Psoas muscle (tissue), 8 donors: ENCODE measurements around the gene S100A8. TPM values are rescaled to one million over a fixed set of nuclear protein-coding genes. Genes with fewer than 3 reads are reported as not detected.

Experiments
- ATAC-seq, 4 donors: fragments of 200-7000 bp; cut with Tn5 transposase; one replicate each; pipeline ENCODE4 v1.9.1; 2020; ENCODE audit warnings: moderate library complexity in 3 of 4, mild to moderate bottlenecking in 2 of 4
- DNase-seq, 2 donors: peaks; one replicate each; pipeline ENCODE4 v3.0.0-alpha.2; 2020
- H3K27ac ChIP-seq: fragments of 200-600 bp; one replicate; pipeline ENCODE4 v1.8.0; 2022
- H3K27me3 ChIP-seq, 3 donors: fragments of 200-600 bp in 1 of 3; one replicate each; pipeline versions ENCODE4 v1.6.1 to v1.8.0; 2013 to 2022; ENCODE audit warnings: low read length in 2 of 3, mild to moderate bottlenecking in 2 of 3, moderate library complexity in 1 of 3; ENCODE audit not compliant: insufficient read depth in 3 of 3
- H3K36me3 ChIP-seq, 2 donors: fragments of 200-600 bp in 1 of 2; one replicate each; pipeline versions ENCODE4 v1.6.1 to v1.8.0; 2013 to 2022; ENCODE audit warnings: low read depth in 1 of 2, mild to moderate bottlenecking in 1 of 2, moderate library complexity in 1 of 2; ENCODE audit not compliant: insufficient read depth in 1 of 2
- H3K4me1 ChIP-seq: fragments of 200-600 bp; one replicate; pipeline ENCODE4 v1.8.0; 2022
- H3K4me3 ChIP-seq: fragments of 200-600 bp; one replicate; pipeline ENCODE4 v1.8.0; 2022; ENCODE audit warnings: mild to moderate bottlenecking
- H3K9me3 ChIP-seq: fragments of 200-600 bp; one replicate; pipeline ENCODE4 v1.8.0; 2022
- WGBS, 3 donors: extraction: QIAGEN DNeasy Blood & Tissue Kit; methylation state at CpG; one replicate each; pipeline versions ENCODE4 v1.1.6 to v1.1.7; 2013; 5-methylcytosine and 5-hydroxymethylcytosine counted together
- intact Hi-C, 2 donors: fragments of 100-400 bp; cut with DNase I; formaldehyde crosslinking; loops; one replicate each; pipeline versions ENCODE4 v1.11.0 to v1.14.2; 2022
- polyA plus RNA-seq, 3 donors: library from polyadenylated mRNA; stranded (reverse); fragments of 200-250 nt; gene quantifications; one replicate each; pipeline ENCODE4 v1.2.3, GENCODE V29; 2013
- total RNA-seq, 4 donors: library from RNA; stranded (reverse); fragmentation: NEBNext Ultra II Directional in 2 of 4; extraction: Animal tissue kit (Norgen Biotek cat#: 25700) in 2 of 4; gene quantifications; one replicate each; pipeline versions ENCODE4 v1.2.1 to v1.2.4, GENCODE V29; 2021 to 2023
- TF ChIP-seq, protein P1 (sequence below): fragments of 200-600 bp; IDR thresholded peaks from one replicate; pipeline ENCODE4 v1.8.0; 2022; ENCODE audit warnings: antibody characterized with exemption
- donor health status: healthy with polysubstance abuse.
- donor health status: DM: no; HTN: no; CAD: no; lungs with moderate emphysema.
- donor health status: Bipolar disorder and iron deficiency.
- donor health status: healthy.
- donor health status: DM: yes; HTN: yes; CAD: no.
- donor health status: DM: no; HTN: no; CAD: no.
- donor health status: DM: no; HTN: no; CAD: no.
- donor health status: DM: yes; HTN: yes; CAD: no.

S100A8 gene
- total and polyA plus RNA-seq, 7 donors = 16.8 to 57.0 (median 30.6) TPM

DNA sequence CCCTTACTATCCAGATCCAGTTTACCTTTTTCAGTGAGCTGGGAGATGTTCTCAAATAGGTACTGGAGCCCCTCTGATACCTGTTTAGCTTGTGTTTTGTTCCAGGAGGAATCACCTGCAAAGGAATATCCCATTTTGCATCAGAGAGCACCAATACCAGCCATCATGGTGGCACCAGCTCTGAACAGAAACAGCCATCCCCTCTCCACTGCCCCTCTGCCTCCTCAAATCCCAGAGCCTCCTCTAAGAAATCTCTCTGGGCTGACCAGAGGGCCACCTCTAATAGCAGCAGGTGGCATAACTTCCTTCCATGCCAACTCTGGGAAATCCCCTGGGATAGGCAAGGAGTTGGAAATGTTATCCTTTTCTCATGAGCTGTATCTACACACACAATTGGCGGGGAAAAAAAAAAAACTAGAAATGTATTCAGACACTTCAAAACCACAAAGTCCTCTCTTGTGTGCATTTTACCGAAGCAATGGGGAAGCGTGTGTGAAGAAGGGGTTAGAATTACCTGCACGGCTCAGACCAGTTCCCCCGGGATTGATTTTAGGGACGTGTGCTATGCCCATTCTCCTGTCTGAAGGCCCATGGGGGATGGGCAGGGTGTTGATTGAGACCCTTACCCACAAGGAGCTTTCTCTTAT lies 44.7 kb downstream of the S100A8 start:
- 43 to 48% (median 45%) methylated on average over 6 of the region's 6 CpGs for WGBS, 3 donors
- Histone ChIP-seq H3K27me3 (peaks cover 0 to 42% (median 3%) of the 10 kb centered on the region in 3 donors), H3K4me1 (no peaks in the 10 kb centered on the region), H3K27ac (no peak overlapping the region), H3K36me3 (no peaks in the 10 kb centered on the region), H3K4me3 (no peak overlapping the region), H3K9me3 (no peaks in the 10 kb centered on the region)
- intact Hi-C loops = no loop called here
- DNase-seq (no peak), ATAC-seq (no peak)
- TF ChIP-seq, protein P1, sequence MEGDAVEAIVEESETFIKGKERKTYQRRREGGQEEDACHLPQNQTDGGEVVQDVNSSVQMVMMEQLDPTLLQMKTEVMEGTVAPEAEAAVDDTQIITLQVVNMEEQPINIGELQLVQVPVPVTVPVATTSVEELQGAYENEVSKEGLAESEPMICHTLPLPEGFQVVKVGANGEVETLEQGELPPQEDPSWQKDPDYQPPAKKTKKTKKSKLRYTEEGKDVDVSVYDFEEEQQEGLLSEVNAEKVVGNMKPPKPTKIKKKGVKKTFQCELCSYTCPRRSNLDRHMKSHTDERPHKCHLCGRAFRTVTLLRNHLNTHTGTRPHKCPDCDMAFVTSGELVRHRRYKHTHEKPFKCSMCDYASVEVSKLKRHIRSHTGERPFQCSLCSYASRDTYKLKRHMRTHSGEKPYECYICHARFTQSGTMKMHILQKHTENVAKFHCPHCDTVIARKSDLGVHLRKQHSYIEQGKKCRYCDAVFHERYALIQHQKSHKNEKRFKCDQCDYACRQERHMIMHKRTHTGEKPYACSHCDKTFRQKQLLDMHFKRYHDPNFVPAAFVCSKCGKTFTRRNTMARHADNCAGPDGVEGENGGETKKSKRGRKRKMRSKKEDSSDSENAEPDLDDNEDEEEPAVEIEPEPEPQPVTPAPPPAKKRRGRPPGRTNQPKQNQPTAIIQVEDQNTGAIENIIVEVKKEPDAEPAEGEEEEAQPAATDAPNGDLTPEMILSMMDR = no peak

DNA sequence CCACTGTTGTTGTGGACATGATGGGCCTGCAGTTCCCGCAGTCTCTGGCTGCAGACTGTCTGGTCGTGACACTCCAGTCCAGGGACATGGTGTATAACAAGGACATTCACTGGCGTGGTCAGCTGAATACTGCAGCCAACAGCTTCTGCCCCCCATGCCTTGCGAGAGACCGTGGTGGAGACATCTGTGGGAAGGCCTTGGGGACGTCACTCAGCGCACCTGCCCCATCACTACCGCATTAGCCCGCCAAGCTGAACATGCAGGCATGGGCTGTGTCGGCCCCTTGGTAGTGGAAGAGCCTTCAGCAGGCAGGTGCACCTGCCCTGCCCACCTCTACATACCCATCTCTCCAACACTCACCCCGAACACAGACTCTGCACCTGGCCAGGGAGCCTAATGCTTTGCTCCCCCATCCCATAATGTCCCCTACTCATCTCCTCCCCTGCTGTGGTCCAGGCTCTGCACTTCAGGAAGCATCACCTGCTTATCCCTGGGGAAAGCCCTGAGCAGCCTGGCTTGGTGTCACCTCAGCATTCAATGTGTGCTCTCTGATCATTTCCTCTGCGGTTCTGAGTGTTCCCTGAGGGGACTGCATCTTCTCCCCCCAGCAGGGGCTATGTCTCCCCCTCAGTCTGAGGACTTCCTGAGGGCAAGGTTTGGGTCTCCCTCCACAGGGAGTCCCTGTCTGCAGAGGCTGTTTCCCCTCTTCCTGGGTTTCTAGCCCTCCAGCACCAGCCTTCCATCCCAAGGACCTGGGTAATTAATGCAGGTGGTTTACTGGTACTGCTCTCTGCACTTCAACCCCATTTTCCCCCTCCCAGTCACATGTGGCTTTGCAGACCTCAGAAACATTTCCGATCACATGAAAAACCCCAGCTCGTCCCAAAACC lies 45.4 kb downstream of the S100A8 start:
- no peak for DNase-seq
- no peak overlapping the region for H3K4me3 ChIP-seq
- no peaks in the 10 kb centered on the region for H3K36me3 ChIP-seq
- ATAC-seq = no peak
- H3K9me3 ChIP-seq = no peaks in the 10 kb centered on the region
- no peak overlapping the region for H3K27ac ChIP-seq
- intact Hi-C loops = no loop called here
- no peaks in the 10 kb centered on the region for H3K4me1 ChIP-seq
- WGBS, 3 donors = 70 to 72% (median 72%) methylated on average over 14 of the region's 14 CpGs
- peaks cover 0 to 42% (median 3%) of the 10 kb centered on the region in 3 donors for H3K27me3 ChIP-seq
- TF ChIP-seq, protein P1 = no peak

DNA sequence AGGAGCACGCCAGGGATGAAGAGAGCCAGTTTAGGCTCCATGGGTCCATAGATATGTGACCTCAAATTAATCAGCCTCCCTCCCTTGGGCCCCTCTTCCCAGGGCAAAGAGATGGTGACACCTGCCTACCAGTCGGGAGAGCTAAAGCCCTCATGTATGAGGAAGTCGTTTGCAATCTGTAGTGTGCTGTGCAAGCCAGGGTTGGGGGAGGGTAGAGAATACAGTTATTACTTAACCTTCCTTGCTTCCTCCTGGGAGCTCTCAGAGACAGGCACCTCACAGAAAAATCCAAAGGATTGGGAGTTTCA lies 46.2 kb downstream of the S100A8 start:
- 36 to 38% (median 37%) methylated on average over 3 of the region's 3 CpGs for WGBS, 3 donors

DNA sequence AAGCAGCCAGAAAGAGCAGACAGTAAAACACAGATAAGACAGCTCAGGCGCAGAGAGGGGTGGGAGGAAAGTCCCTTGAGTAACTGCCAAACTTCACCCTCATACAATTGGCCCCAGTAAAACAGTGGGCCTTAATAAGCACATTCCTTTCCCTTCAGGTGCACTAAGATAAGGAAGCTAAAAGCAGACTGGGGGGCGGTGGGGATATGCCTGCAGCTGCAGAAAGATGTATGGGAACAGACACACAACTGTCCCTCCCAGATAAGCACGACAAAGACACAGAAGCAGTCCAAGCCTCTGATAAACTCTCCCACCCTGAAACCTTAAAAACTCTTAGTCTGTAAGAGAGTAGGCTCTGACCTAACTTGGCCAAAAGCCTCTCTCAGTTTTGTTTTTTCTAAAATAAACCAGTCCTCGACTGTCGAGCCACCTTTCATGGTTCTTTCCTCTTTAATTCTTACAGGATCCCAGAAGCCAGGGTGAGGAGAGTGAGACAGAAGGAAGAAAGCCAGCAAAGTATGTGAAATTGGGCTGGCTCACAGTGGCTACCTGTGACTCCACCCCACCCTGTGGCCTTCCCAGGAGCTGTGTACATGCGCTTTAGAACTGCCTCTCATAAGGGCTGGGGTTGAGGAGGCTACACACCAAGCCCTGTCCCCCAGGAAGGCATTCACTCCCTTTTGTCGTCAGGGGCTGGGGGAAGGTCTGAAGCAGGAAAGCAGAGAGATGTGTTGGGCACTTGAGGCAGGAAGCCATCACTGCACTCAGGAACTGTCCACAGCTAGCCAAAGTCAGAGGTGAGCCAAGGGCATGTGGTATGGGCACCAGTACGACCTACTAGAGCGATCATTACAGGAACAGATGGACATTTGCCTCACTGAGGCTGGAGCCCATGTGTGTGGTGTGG lies 46.8 kb downstream of the S100A8 start:
- H3K27ac ChIP-seq = no peak overlapping the region
- no peaks in the 10 kb centered on the region for H3K9me3 ChIP-seq
- H3K27me3 ChIP-seq = peaks cover 0 to 43% (median 3%) of the 10 kb centered on the region in 3 donors
- no peak for DNase-seq
- no peak for ATAC-seq
- no peak overlapping the region for H3K4me3 ChIP-seq
- H3K4me1 ChIP-seq = no peaks in the 10 kb centered on the region
- intact Hi-C loops = no loop called here
- H3K36me3 ChIP-seq = no peaks in the 10 kb centered on the region
- WGBS, 3 donors = 48 to 54% (median 50%) methylated on average over 9 of the region's 9 CpGs
- TF ChIP-seq, protein P1 = no peak

More for the DNA sequence above, 46.2 kb downstream of the S100A8 start:
- Histone ChIP-seq H3K36me3 (no peaks in the 10 kb centered on the region), H3K27me3 (peaks cover 0 to 44% (median 3%) of the 10 kb centered on the region in 3 donors), H3K27ac (no peak overlapping the region), H3K4me3 (no peak overlapping the region), H3K9me3 (no peaks in the 10 kb centered on the region), H3K4me1 (no peaks in the 10 kb centered on the region)
- ATAC-seq (no peak), DNase-seq (no peak)
- intact Hi-C loops = no loop called here
- TF ChIP-seq, protein P1 = no peak
